WERI-Rb-1 (cell line): ENCODE measurements around the gene ATXN7.

Experiments
- DNase-seq: peaks from one replicate; pipeline ENCODE4 v3.0.0-alpha.2; 2020
- H3K27ac ChIP-seq: fragments of 250-450 bp; sonication (Bioruptor Pico); 2 replicates; pipeline ENCODE4 v1.5.1; 2020; ENCODE audit warnings: mild to moderate bottlenecking, moderate library complexity
- H3K27me3 ChIP-seq: fragments of 250-450 bp; sonication (Bioruptor Pico); 2 replicates; pipeline ENCODE4 v1.5.1; 2021; ENCODE audit warnings: mild to moderate bottlenecking, low read depth, moderate library complexity; ENCODE audit not compliant: insufficient read depth, severe bottlenecking
- H3K36me3 ChIP-seq: fragments of 250-450 bp; sonication (Bioruptor Pico); 2 replicates; pipeline ENCODE4 v1.5.1; 2020; ENCODE audit warnings: mild to moderate bottlenecking, moderate library complexity
- H3K4me3 ChIP-seq: 2 replicates; pipeline ENCODE4 v1.5.1; 2011; ENCODE audit warnings: low read depth, mild to moderate bottlenecking, control low read depth, low read length
- H3K9me3 ChIP-seq: fragments of 250-450 bp; sonication (Bioruptor Pico); 2 replicates; pipeline ENCODE4 v1.5.1; 2021; ENCODE audit warnings: mild to moderate bottlenecking, moderate library complexity; ENCODE audit not compliant: severe bottlenecking
- CTCF ChIP-seq: IDR thresholded peaks from 2 replicates; pipeline ENCODE4 v1.5.1; 2011; ENCODE audit warnings: low read depth, mild to moderate bottlenecking, control low read depth, inconsistent platforms, low read length

ATXN7 gene

GRCh38 chr3:63874769-63875168 is 11.1 kb downstream of the ATXN7 start:
- H3K4me3 ChIP-seq: no peak overlapping the region
- H3K36me3 ChIP-seq: no peaks in the 10 kb centered on the region
- no peaks in the 10 kb centered on the region for H3K9me3 ChIP-seq
- no peaks in the 10 kb centered on the region for H3K27me3 ChIP-seq
- no peak overlapping the region for H3K27ac ChIP-seq
- DNase-seq: no peak
- TF ChIP-seq CTCF: no peak

- Histone ChIP-seq H3K9me3 (no peaks in the 10 kb centered on the region), H3K27ac (no peak overlapping the region), H3K36me3 (no peaks in the 10 kb centered on the region), H3K27me3 (no peaks in the 10 kb centered on the region), H3K4me3 (no peak overlapping the region)
- DNase-seq: no peak
- no peak for TF ChIP-seq CTCF
Observed at GRCh38 chr3:63875510-63875909, 11.8 kb downstream of the ATXN7 start.

DNA sequence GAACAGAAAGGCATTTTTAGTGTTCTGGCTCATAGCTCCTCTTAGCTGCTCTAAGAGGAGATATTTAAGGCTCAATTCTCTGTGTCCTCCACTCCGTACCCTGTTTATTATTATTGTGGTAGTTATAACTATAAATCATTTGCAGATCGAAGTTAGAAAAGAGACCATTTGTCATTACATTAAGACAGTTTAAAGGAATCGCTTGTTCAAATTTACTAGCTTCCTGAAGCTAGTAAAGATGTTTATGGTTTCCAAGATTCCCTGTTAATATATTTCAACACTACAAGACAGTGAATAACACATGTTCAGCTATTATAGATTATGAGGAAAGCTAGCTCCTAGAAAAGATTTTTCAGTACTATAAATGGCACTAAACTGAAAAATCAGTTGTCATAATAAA is 12.6 kb downstream of the ATXN7 start:
- 0 out of 2 replicates have a peak overlapping the region, but pooled peaks have one; percentile 9 for H3K27ac ChIP-seq
- DNase-seq: no peak
- H3K36me3 ChIP-seq: no peaks in the 10 kb centered on the region
- TF ChIP-seq CTCF: no peak
- H3K9me3 ChIP-seq: no peaks in the 10 kb centered on the region
- H3K27me3 ChIP-seq: no peaks in the 10 kb centered on the region
- H3K4me3 ChIP-seq: no peak overlapping the region

DNA sequence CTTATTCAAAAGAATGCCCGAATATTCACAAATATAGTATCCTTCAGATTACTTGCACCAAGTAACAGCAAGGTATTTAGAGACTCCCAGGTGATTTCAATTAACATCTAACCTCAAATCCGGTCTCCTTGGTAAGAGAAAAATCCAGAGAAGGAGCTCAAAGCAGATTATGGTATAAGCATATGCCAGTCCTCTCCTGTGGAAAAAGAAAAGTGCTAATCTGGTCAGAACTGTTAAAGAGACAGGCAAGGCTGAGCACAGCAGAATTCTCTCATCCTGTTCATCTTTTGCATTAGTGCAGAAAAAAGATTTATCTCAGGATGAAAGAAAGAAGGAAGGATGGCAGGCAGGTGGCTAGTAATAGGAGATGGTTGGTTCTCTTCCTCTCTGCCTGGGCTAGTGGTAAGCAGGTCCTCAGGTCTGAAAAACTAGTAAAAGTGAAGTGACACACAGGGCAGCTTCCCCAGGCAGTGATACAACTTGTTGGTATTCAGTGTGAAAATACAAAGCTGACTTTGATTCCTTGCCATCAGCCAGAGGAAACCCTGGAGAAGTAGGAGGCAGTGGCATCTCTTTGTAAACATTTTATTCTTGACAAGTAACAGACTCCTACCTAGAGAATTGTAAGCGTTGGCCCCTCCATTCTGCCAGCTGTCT is 14.2 kb downstream of the ATXN7 start:
- no peaks in the 10 kb centered on the region for H3K9me3 ChIP-seq
- no peak for TF ChIP-seq CTCF
- no peaks in the 10 kb centered on the region; the same call in 1 of the 2 replicates for H3K36me3 ChIP-seq
- no peak overlapping the region for H3K4me3 ChIP-seq
- H3K27me3 ChIP-seq: no peaks in the 10 kb centered on the region
- peak overlapping the region; percentile 48 for H3K27ac ChIP-seq
- DNase-seq: no peak

DNA sequence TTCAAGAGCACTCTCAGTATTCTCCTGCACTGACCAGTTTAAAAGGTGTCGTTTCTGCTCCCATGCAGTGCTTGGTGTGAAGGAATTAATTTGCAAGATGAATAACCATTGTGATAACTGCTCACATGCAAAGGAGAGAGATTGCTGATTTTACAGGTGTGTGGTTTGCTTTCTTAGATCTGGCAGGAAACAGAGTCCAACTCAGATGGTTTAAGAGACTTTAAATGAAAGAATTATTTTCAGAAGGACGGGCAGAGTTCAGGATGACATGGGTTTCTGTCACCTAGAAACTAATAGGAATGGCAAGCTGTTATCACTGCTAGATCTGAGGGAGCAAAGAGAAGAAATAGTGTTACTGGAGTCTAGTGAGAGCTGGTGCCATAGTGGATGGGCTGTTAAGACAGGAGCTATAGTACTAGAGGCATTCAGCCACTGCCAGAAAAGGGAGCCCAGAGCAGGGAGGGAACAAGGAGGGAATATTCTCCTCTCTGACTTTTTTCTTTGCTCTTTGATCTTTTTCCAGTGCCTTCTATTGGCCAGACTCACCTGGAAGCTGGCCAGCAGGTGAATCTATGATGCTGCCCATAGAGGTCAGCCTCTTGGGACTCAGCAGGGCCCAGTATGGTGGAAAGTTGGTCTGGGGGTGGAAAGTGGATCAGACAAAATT is 14.9 kb downstream of the ATXN7 start:
- Histone ChIP-seq H3K36me3 (no peaks in the 10 kb centered on the region; the same call in 1 of the 2 replicates), H3K4me3 (no peak overlapping the region), H3K27me3 (no peaks in the 10 kb centered on the region), H3K27ac (peak overlapping the region; percentile 41), H3K9me3 (no peaks in the 10 kb centered on the region)
- TF ChIP-seq CTCF: no peak
- no peak for DNase-seq
